Spleen (tissue), 7 donors: ENCODE data around the gene TMEM182.

Source experiments
- POLR2A ChIP-seq, 3 donors: fragments of 450-650 bp; IDR thresholded peaks; one replicate each; pipeline ENCODE4 v1.5.1; 2017; ENCODE audit warnings: antibody characterized with exemption in 3 of 3, mild to moderate bottlenecking in 1 of 3
- POLR2AphosphoS5 ChIP-seq, 3 donors: sonication (generic); formaldehyde crosslinking; IDR thresholded peaks; one replicate each; pipeline ENCODE4 v1.5.1; 2017; ENCODE audit warnings: antibody characterized with exemption in 3 of 3
- TF ChIP-seq, protein P1 (sequence below), 11 experiments: fragments of 200-600 bp in 7 of 11; fragments of 450-650 bp in 4 of 11; sonication (generic) in 4 of 11; IDR thresholded peaks in 8 of 11; conservative IDR thresholded peaks in 3 of 11; 1 replicate in 7 of 11; 2 replicates in 4 of 11; pipeline versions ENCODE4 v1.4.0 to v1.8.0; 2016 to 2021; ENCODE audit warnings: antibody characterized with exemption in 11 of 11, inconsistent platforms in 4 of 11, mild to moderate bottlenecking in 1 of 11
- donor health status: DM: no; HTN: no; CAD: no; lungs with moderate emphysema.
- donor health status: DM: no; HTN: no; CAD: no.
- donor health status: DM: no; HTN: no; CAD: no.

DNA sequence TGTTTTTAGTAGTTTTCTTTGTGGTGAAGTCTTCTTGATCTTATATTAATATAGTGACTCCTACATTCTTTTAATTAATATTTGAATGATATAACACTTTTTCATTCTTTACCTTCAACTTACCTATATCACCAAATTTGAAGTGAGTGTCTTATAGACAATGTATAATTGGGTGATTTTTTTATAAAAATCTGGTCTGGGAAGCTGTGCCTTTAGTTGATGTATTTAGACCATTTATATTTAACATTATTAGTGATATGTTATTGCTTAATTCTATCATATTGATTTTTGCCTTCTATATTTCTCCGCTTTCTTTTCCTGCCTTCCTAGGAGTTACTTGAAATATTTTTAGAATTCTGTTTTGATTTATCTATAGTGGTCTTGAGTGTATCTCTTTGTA, 16.4 kb downstream of the TMEM182 start:
- TF ChIP-seq, protein P1, sequence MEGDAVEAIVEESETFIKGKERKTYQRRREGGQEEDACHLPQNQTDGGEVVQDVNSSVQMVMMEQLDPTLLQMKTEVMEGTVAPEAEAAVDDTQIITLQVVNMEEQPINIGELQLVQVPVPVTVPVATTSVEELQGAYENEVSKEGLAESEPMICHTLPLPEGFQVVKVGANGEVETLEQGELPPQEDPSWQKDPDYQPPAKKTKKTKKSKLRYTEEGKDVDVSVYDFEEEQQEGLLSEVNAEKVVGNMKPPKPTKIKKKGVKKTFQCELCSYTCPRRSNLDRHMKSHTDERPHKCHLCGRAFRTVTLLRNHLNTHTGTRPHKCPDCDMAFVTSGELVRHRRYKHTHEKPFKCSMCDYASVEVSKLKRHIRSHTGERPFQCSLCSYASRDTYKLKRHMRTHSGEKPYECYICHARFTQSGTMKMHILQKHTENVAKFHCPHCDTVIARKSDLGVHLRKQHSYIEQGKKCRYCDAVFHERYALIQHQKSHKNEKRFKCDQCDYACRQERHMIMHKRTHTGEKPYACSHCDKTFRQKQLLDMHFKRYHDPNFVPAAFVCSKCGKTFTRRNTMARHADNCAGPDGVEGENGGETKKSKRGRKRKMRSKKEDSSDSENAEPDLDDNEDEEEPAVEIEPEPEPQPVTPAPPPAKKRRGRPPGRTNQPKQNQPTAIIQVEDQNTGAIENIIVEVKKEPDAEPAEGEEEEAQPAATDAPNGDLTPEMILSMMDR (IDR thresholded peaks at IDR 0.05 in 8 of 11, conservative IDR thresholded peaks at IDR 0.05 in 3 of 11), result no peak
- no peak for TF ChIP-seq POLR2A (IDR thresholded peaks at IDR 0.05)
- TF ChIP-seq POLR2AphosphoS5 (IDR thresholded peaks at IDR 0.05), result no peak
